ENCODE measurements around the gene SLC22A12. TPM values are rescaled to one million over a fixed set of nuclear protein-coding genes. Genes with fewer than 3 reads are reported as not detected.
A peak's percentile ranks its signal among the peaks of the same experiment; 100 is the strongest.

SLC22A12 gene
- total RNA-seq, 1 donor, result not detected

- no peak for DNase-seq (ENCODE audit: low read depth in 2 of 3, low spot score in 2 of 3)
These were observed 51.8 kb downstream of the SLC22A12 start for GRCh38 chr11:64642871-64643255.

- no peak for DNase-seq (ENCODE audit: low read depth in 2 of 3, low spot score in 2 of 3)
These were observed 52.3 kb downstream of the SLC22A12 start for GRCh38 chr11:64643256-64643881.

GRCh38 chr11:64643920-64644646 lies 53.1 kb downstream of the SLC22A12 start:
- no peak for DNase-seq (ENCODE audit: low read depth in 2 of 3, low spot score in 2 of 3)

GRCh38 chr11:64644647-64645275 lies 53.7 kb downstream of the SLC22A12 start:
- peak in 1 of 3 donors; percentile 51 for DNase-seq (ENCODE audit: low read depth in 2 of 3, low spot score in 2 of 3)

GRCh38 chr11:64647019-64647779 lies 56.2 kb downstream of the SLC22A12 start:
- DNase-seq (ENCODE audit: low read depth in 2 of 3, low spot score in 2 of 3), result no peak

GRCh38 chr11:64648551-64648950 lies 57.5 kb downstream of the SLC22A12 start:
- no peak for DNase-seq (ENCODE audit: low read depth in 2 of 3, low spot score in 2 of 3)

GRCh38 chr11:64649291-64649697 lies 58.3 kb downstream of the SLC22A12 start:
- peak in 1 of 3 donors; percentile 66 for DNase-seq (ENCODE audit: low read depth in 2 of 3, low spot score in 2 of 3)

GRCh38 chr11:64650923-64651523 lies 60.0 kb downstream of the SLC22A12 start:
- DNase-seq (ENCODE audit: low read depth in 2 of 3, low spot score in 2 of 3), result peak in 2 of 3 donors; percentile 47 to 48

Other genes starting within 250 kb of the SLC22A12 start
- 59.0 TPM for gene RPS6KA4, start 232.1 kb upstream of the SLC22A12 start, total RNA-seq
- not detected for gene SLC22A11, start 35.3 kb upstream of the SLC22A12 start, total RNA-seq
- 1.6 TPM for gene NRXN2, start 132.0 kb downstream of the SLC22A12 start, total RNA-seq
- gene RASGRP2, start 152.9 kb downstream of the SLC22A12 start, total RNA-seq, result 204 TPM
- gene PYGM, start 168.8 kb downstream of the SLC22A12 start, total RNA-seq, result 4.6 TPM
- 367 TPM for gene SF1, start 187.3 kb downstream of the SLC22A12 start, total RNA-seq
- 70.8 TPM for gene MAP4K2, start 212.0 kb downstream of the SLC22A12 start, total RNA-seq
- 66.5 TPM for gene MEN1, start 219.3 kb downstream of the SLC22A12 start, total RNA-seq